Stimulated activated CD8-positive, alpha-beta memory T cell treated with anti-CD3 and anti-CD28 coated beads, Interleukin-12 subunit alpha, Interleukin-12 subunit beta, amount 100 ng/mL, for 4 hours (primary cell): ENCODE measurements around the gene PIGZ.

Experiments used
- DNase-seq: peaks from one replicate; pipeline ENCODE4 v3.0.0-alpha.2; 2020; ENCODE audit warnings: low read depth

PIGZ gene, protein sequence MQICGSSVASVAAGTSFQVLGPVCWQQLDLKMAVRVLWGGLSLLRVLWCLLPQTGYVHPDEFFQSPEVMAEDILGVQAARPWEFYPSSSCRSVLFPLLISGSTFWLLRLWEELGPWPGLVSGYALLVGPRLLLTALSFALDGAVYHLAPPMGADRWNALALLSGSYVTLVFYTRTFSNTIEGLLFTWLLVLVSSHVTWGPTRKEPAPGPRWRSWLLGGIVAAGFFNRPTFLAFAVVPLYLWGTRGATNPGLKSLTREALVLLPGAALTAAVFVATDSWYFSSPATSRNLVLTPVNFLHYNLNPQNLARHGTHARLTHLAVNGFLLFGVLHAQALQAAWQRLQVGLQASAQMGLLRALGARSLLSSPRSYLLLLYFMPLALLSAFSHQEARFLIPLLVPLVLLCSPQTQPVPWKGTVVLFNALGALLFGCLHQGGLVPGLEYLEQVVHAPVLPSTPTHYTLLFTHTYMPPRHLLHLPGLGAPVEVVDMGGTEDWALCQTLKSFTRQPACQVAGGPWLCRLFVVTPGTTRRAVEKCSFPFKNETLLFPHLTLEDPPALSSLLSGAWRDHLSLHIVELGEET

DNA sequence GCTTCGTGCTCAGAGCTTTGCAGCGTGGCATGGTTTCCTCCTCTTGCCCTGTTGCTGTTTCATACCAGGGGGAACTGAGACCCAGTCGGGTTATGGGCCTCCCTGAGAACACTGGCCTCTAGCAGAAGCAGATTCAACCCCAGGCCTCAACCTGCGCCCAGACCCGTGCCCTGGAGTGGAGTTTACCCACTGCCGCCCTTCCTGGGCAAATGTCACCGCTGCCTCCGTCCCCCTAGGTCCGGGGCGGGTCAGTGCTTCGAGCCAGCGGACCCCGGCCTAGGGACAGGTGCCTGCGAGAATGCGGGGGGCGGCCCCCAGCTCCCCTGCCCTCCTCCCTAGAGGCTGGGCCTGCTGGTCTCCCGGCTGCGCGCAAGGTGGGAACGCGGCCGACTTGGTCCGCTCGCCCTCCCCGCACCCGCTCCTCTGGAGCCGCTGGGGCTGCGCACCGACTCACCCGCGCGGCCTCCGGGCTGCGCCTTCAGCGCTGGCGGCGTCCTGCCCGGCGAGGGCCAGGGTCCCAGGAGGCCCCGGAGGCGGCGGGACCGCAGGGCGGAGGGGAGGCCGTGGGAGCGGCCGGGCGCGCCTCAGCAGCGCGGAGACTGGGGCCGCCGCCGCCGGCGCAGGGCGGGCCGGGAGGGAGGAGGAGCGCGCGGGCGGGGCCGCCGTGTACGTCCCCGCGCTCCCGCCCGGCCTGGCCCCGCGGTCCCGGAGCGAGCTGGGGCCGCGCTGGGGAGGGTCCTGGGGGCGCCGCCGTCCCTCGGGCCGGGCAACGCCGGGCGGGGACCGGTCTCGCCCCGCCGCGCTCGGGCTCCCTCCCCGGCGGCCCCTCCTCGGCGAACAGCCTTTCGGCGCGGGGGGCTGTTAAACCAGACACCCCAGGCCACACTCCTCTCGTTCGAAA lies at the start of gene PIGZ:
PIGZ (minus strand) TSS at position 601 of the 901 bp plus-strand sequence. CDS start 16,802 bp downstream, outside the sequence.
- peak; percentile 20 for DNase-seq

DNA sequence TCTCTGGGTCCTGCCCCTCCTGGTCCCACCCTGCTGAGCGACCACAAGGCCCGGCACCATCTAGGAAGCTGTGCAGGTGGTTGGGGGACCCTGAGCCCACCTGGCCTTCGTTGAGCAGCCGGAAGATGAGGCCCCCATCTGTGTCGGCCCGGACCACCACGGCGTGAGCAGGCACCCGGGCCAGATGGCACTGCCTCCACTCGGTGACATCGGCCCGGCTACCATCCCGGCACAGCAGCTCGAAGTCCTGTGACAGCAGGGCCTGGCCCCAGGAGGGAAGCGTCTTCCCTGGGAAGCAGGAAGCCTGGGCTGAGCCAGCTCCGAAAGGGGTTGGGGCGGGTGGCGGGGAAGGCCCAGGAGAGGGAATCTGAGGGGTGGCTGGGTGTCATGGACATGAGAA lies 48.4 kb upstream of the PIGZ start:
- DNase-seq, result no peak

DNA sequence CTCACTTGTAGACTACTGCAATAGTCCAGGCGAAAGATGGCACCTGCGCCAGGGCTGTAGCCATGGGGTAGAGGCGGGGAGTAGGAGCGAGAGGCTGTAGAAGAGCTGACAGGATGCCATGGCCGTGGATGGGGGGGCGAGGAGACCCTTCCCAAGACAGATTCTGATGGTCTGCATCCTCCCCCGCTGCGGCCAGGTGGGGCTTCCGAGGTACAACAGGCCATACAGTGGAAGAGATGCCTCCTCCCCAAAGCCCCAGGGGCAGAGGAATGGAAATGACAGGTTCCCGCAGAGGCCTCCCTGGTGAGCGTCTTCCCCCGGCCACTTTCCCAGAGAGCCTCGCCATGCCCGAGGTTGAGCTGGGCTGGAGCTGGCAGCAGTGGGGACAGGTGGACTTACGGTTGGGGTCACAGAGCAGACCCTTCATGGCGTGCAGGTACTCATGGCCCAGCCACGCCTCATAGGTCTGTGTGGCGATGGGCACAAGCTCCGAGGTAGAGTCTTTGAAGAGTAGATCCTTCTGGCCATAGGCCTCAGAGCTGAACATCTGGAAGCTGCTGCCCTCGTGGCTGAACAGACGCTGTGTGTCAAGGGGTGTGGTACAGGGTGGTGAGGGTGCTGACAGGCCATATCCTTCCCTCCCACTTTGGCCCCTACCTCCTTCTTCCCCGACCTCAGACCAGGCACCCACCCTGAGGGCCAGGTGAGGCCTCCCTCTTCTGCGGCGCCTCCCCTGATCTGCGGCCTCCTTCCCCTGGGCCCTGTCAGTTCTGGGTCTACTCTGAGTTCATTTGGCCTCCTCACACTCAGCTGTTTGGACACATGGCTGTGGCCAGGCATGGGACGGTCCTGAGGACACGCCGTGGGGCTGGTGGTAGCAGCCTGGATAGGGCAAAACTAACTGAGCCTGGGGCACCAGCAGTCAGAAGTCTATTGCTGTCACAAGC lies 47.4 kb upstream of the PIGZ start:
- no peak for DNase-seq

DNA sequence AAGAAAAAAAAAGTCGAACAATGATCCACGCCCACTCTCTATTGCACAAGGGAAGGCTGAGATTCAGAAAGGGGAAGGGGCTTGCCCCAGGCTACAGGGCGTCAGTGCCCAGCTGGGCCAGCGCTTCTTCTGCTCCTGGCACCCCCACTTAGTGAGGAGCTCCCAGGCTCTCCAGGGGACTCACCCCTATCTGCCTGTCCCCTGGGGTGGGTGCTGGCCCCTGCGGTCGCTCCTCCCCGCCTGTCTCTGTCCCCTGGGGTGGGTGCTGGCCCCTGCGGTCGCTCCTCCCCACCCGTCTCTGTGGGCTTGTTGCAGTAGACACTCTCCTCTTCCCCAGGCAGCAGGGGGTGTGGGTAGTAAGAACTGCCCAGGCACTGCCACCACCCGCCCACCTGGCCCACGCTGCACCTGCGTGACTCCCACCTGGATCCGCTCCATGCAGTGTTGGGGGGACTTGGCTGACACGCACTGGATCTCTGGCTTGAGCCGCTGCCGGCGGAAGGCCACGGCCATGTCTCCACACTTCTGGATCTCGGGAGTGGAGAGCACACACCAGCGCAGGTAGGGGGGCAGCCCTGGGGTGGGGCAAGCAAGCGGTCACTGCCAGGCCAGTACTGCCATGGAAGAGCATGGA lies 46.4 kb upstream of the PIGZ start:
- DNase-seq, result no peak

DNA sequence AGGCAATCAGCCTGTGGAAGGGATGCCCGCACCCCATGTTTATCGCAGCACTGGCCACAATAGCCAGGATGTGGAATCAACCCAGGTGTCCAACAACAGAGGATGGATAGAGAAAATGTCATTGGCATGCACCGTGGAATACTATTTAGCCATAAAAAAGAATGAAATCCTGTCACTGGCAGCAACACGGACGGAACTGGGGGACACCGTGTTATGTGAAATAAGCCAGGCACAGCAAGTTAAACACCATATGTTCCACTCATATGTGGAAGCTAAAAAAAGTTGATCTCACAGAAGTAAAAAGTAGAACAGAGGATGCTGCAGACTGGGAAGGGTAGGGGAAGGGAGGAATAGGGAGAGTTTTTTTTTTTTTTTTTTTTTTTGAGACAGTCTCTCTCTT lies 45.4 kb upstream of the PIGZ start:
- DNase-seq, result no peak

DNA sequence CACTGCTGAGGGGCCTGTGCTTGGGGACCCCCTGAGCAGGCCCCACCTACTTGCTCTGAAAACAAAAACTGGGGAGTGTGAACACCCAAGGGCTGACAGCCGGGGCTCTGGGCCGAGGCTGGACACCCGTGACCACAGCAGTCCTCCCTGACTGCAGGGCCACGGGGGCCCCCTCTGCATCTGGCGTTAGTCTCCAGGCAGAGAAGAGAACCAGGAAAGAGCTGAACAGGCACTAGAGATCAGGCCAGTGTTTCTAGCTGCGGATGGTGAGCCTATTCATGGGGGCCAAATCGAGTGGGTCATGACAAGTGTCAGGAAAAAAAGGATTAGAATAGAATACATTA lies 43.9 kb upstream of the PIGZ start:
- DNase-seq, result no peak

DNA sequence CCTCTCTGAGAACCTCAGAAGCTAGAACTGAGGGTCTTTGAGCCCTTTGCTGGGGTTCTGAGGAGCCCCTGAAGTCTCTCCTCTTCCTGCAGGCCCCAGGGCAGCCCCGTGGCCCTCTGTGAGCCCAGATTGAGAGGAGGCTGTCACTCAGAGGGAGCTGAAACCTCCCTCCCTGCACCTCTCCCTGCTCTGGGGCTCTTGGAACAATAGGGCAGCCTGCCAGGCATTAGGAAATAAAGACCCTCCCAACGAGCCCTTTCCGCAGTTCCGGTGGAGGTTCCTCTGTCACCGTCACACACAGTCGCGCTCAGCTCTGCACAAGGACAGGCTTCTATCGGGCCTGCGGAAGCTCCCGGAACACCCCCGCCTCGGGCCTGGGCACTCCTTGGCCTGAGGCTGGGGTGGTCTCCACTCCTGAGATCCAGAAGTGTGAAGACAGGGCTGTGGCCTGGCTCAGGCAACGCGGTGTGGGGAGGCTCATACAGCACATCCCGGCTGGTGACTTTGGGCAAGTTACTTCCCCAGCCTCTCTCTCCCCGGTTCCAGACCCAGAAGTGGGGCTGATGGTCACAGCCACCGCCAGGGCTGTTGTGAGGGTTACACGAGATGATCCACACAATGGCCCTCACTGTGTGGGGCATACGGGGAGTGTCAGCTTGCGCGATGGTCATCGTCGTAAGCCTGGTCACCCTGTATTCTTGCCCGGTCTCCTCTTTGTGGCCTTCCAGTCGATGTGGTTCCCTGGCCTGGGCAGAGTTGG lies 43.3 kb upstream of the PIGZ start:
- DNase-seq, result no peak

DNA sequence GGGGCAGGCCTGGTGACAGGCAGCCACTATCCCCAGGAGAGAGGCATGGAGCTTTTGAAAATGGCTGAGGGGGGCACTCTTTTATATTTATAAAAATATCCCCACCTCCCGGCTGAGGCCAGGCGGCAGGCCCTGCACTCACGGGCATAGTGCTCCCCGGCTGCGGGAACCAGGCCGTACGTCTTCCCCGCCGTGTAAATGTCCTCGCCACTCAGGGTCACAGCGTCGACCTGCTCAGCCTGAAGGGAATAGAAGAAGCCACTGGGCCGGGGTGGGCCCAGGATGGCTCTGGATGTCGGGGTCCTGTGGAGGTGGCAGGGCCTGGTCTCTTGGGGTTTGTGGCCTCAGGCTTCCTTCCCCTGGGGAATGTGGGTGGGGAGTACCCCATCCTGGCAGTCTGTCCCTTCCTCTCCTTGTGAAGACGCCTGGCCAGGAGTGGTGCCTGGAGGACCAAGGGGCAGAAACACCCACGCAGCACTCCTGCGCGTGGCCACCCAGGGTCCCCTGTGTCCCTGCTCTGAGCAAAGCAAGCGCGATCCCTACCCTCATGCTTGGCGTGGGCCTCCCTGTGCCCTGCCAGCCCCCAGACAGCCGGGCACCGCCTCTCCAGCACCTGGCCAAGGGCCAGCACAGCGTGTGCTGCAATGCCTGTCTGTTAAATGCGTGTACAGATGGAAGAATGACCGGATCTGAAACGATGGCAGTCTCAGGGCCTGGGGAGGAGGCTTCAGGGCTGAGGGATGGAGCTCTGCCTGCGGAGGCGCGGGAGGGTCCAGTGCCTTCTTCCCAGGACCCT lies 42.1 kb upstream of the PIGZ start:
- DNase-seq, result no peak

DNA sequence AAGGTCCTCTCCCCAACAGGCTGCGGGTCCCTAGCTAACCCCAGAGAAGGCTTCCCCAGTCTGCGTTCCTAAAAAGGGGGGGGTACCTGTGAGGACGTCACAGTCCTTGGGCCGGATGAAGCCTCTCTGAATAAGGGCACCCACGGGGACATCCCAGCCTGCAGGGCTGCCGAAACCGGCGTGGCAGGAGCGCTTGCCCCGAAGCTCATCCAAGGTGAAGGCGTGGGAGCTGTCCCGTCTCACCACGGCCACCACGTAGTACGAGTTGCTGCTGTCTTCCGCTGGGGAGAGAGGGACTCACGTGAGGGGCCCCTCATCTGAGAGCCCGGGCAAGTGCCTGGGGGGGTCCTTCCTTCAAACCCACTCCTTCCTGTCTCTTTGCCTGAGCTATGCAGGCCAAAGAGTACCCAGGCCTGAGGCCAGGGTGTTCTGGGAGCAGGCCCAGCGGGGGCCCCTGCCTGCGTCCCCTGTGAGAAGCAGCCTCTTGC lies 40.9 kb upstream of the PIGZ start:
- no peak for DNase-seq

DNA sequence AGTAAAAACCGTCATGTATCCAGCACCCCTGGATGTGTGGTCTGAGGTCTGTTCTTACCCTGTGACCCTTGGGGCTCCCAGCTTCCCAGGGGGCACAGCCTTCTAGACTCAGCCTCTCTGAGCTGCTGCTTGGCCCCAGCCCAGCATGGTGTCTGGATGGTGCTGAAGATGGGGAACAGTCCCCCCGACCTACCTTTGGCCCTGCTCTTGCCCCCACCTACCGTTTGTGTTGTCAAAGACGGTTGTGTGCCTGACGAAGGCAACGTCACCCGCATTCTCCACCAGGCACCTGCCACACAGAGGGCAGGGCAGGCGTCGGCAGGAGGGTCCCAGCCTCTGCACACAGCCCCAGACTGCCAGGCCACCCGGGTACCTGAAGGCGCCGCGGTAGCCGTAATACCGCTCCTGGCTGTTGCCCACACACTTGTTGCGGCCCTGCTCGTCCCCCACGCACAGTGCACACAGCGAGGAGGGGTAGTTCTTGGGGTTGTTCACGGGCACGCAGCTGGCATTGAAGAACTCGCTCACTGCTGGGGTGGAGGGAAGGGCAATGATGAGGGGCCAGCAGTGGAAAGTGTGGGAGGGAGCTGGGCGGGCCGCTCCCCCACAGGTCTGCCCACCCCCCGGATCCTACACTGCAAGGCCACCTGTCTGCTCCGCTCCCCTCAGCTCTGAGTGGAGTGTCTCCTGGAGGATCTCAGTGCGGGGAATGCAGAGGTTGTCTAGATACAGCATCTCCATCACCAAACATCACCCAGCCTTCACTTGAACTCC lies 40.0 kb upstream of the PIGZ start:
- no peak for DNase-seq

DNA sequence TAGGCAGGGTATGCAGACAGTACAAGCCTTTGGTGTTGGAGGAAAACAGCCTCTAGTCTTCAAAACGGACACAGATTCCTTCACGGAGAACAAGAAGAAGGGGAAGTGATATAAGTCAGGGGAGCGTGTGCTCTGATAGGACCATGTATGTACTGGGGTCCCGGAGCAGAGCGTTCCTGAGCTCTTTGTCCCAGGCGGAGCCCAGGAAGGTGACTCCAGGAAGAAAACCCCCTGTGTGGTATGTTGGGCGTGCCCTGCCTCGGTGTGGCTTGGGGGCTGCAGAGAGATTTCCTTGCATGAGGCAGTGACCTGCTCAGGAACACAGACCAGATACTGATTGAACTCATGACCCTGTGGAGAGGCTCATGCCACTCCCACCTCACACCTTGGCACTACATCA lies 39.3 kb upstream of the PIGZ start:
- no peak for DNase-seq

DNA sequence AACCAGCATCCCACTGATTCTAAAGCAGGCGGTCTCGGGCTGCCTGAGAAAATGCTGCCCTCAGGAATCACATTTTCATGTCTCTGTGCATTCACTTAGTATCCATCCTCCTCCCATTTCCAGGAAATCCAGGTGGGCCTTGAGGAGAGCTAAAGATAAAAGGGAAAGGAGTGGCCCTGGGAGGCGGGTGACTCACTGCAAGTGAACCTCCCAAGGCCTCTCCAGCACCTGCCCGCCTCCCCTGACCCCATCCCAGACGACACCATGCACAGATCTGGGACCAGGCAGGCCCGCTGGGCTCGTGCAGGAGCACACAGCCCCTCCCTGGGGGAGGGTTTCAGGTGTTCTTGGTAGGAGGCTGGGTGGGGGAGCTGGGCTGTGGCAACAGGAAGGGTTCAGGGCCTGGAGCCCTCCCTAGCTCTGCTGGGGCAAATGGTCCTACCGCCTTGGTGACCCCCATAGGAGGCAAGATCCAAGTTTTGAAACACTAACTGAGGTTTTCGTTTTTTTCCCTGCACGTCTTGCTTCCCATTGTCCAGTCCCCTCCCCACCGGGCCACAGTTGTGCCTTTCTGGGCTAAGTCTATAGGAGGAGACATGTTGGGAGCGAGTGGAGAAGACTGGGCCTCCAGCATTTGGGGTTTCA lies 38.8 kb upstream of the PIGZ start:
- DNase-seq, result no peak

DNA sequence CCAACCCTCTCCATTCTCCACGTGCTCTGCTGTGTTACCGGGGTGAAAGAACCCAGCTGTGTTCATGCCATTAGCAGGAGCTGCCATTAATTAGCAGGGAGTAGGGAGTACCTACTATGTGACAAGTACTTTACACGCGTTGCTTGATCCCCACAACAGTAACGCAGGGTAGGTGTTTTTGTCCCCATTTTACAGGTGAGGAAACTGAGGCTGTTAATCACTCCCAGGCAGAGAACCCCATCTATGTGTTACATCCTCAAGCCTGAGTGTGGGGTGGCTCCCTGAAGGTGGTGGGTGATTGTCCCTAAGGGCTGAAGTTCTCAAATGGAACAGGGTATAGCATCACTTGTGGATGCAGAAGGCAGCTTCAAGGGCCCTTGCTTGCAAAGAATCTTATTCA lies 38.2 kb upstream of the PIGZ start:
- DNase-seq, result no peak

DNA sequence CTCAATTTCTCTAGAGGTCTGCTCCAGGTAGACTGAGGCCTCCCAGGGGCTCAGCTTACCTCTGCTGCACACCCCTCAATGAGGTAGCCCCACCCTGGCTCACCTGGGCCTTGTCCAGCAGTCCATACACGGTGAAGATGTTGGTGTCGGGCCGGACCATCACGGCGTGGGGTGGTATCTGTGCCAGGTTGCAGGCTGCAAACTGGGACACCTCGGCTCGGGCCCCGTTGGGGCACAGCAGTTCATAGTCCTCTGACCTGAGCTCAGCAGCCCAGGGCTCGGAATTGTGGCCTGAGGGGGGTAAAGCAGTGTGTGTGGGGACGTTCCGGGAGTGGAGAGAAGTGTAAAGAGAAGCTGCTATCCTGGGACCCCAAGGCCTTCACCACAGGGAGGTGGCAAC lies 37.8 kb upstream of the PIGZ start:
- DNase-seq, result no peak

DNA sequence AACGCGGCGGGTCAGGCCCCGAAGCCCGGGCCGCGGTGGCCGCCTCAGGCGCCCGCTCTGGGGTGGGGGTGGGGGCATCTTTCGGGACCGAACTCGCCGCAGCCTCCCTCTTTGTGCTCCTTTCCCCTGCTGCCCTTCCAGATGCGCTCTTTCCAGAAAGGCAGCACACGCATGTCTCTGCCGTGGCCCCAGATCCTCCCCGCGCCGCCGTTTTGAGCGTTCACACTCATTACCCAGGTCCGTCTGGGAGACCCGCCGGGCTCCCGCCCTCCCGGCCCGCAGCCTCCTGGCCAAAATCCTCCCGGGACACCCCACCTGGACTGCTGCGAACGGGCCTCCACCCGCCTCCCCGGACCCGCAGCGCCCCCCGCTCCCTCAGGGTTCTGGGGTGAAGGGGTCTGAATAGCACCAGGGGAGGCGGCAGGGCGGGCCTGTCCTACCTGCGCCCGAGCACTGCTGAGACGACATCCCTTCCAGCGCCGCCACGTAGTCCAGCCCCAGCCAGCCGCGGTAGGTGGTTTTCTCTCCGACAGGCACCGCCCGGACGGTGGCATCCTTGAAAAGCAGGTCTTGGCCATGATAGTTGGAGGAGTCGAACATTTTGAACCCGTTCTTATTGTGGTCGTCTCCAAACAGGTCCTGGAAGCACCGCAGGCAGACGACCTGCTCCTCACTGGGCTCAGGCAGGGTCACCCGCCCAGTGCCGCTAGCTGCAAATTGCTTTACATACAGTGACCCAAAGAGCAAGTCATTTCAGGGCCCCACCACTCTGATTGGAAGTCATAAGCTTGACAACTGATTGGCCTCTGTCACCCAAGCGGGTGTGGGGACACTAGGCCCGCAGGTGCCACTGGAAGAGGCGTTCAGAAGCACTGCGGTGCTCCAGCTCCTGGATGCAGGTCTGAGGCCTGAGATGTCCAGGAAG lies 35.1 kb upstream of the PIGZ start:
- no peak for DNase-seq

DNA sequence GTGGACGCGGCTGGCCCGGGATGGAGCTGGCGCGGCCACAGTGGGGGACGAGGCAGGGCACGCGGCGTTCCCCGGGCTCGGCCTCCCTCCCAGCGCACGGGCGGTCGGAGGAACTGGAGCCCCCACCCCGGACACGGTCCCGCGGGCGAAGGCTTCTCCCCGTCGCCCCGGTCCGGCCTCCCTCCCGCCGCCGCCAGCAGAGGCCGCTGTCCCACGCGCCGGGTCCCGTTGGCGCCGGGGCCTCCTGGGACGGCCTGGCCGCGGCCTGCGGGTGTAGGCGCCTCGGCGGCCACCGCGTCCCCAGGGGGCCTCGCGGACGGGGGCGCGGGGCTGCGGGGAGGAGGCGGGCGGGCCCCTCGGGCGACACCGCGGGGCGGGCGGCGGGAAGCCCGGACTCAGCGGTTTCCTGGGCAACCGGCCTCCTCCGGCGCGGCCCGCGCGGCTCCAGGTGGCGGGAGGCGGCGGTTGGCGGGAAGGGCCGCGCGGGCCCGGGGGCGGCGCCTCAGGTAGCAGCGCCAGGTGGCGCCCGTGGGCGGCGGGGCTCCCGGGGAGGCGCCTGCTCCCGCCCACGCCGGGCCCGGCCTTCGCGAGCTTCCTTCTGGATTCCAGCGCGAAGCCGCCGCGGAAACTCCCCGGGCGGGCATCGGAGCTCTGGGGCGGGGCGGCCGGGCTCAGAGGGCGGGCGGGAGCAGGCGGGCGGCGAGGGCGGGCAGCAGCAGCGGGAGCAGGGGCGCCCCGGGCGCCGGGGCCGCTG lies 34.2 kb upstream of the PIGZ start:
- DNase-seq, result peak; percentile 73
